Measurements from ENCODE around the gene NATD1.

The NATD1 gene

DNA sequence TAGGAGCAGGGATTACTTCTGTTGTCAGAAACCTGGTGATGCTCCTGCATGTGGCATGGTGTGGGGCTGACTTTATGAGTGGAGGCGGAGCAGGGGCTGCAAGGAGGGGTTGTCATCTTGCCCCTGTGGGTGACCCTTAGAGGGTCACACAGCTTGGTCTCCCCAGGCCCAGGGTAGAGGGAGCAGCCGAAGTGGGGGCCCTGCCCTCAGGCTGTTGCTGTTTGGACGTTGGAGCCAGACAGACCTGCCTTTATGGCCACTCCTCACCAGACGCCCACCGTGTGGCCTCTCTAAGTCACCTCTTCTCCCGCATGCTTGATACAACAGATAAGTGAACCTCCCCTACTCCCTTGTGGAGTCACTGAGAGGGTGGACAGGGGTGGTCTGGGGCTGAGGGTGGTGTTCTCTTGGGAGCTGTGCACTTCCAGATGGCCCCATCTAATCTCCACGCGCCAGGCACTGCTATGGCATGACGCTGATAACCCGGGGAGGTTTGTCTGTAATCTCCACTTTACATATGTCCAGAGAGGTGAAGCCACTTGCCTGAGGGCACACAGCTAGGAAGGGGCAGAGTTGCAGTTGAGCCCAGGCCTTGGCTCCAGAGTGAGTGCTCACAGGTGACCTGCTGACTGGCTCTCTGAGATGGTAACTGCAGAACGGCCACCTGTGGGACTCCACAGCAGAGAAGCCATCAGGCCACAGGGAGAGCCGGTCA is 41.3 kb upstream of the NATD1 start:
- Histone ChIP-seq H3K4me3 (no peak overlapping the region), H3K4me1 (no peaks in the 10 kb centered on the region), H3K9me3 (peaks cover 8% of the 10 kb centered on the region; the same call in 1 of the 2 replicates), H3K36me3 (replicated peaks) (peaks cover 10% of the 10 kb centered on the region), H3K27me3 (ENCODE audit: low read depth) (no peaks in the 10 kb centered on the region)
- in situ Hi-C loops (cut with MboI; ENCODE audit: low sequenced_read_pairs) = no loop called here
- no peak for DNase-seq (ENCODE audit: low spot score in 2 of 2)

DNA sequence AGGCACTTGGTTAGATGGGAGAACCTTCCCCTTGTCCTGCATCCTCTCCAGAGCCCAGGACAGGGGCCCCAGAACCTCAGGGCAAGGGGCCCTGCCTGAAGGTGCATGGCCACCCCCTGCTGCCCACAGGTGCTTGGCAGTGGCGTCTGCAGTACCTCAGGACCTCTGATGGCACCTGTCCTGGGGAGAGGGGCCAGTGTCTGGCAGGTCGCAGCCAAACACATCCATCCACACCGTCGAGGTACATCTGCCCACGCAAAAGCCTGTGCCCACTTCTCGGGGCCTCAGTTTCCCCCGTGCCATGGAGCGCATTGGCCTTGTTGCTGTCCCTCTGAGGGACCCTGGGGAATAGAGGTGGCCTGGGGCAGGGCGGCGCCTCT is 40.6 kb upstream of the NATD1 start:
- no peak for DNase-seq (ENCODE audit: low spot score in 2 of 2)
- H3K9me3 ChIP-seq = peaks cover 8% of the 10 kb centered on the region; the same call in 1 of the 2 replicates
- in situ Hi-C loops (cut with MboI; ENCODE audit: low sequenced_read_pairs) = no loop called here
- H3K27me3 ChIP-seq (ENCODE audit: low read depth) = no peaks in the 10 kb centered on the region
- no peaks in the 10 kb centered on the region for H3K4me1 ChIP-seq
- no peak overlapping the region for H3K4me3 ChIP-seq
- H3K36me3 ChIP-seq (replicated peaks) = peaks cover 6% of the 10 kb centered on the region

DNA sequence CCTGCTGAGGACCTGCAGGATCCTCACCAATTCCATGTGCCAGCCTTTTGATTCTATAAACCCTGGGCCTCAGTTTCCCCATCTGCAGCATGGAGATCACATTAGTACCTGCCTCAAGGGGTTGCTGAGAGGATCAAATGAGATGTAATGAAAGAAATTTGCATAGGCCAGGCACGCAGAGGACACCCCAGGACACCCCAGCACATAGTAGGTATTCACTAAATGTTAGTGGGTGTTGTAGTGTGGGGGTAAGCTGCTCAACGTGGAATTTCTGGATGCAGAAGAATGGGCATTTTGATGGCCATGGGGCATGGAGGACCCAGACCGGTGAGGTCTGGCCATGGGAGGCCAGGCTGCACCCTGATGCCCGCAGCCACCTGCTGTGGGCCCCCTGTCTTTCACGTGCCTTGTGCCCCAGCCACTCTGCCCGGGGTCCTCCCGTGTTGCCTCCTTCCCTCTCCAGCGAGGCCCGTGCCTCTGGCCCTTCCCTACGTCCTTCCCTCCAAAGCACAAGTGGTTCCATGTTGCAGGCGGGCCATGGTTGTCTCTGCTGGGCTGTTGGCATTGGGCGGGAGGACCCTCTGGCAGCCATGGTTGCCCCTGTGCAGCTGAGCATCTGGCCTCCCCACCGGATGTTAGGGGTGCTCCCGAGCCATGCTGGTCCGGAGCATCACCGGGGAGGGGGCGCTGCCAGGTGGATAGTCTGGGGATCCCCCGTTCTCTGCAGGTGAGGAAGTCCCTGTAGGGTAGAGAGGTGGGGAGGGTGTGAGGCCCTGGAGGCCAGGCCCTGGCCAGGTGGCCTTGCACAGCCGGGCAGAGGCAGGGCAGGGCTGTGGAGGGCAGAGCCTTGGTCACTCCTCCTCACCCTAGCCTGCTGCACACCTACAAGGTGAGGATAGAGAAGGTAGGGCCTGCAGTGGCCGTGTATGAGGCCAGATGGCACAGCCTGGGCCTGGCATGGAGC is 39.9 kb upstream of the NATD1 start:
- H3K36me3 ChIP-seq (replicated peaks) = no peaks in the 10 kb centered on the region; the same call in none of the 2 replicates
- H3K27me3 ChIP-seq (ENCODE audit: low read depth) = no peaks in the 10 kb centered on the region
- H3K4me1 ChIP-seq = no peaks in the 10 kb centered on the region
- no peak overlapping the region for H3K4me3 ChIP-seq
- in situ Hi-C loops (cut with MboI; ENCODE audit: low sequenced_read_pairs) = no loop called here
- no peak for DNase-seq (ENCODE audit: low spot score in 2 of 2)
- peaks cover 8% of the 10 kb centered on the region; the same call in 1 of the 2 replicates for H3K9me3 ChIP-seq

DNA sequence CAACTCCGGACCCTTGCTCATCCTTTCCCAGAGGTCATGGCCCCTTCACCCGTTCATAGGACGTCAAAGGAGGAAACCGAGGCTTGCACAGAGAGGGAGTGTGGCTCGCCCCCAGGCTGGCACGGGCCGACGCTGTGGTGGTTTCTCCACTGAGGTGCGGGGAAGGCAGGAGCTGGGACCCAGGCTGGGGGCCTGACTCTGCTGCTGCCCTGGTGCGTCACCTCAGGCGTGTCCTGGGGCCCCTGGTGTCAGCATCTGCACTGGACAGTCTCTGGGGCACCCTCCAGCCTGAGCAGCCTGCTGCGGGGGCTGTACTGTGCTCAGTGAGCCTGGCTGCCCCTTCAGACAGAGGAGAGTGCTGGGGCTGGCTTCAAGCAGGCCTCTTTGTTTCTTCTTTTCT is 38.7 kb upstream of the NATD1 start:
- peaks cover 8% of the 10 kb centered on the region for H3K36me3 ChIP-seq (replicated peaks)
- H3K4me1 ChIP-seq = peaks cover 1% of the 10 kb centered on the region
- H3K4me3 ChIP-seq = no peak overlapping the region
- H3K27me3 ChIP-seq (ENCODE audit: low read depth) = no peaks in the 10 kb centered on the region
- H3K9me3 ChIP-seq = peaks cover 8% of the 10 kb centered on the region; the same call in 1 of the 2 replicates
- no peak for DNase-seq (ENCODE audit: low spot score in 2 of 2)
- in situ Hi-C loops (cut with MboI; ENCODE audit: low sequenced_read_pairs) = no loop called here

DNA sequence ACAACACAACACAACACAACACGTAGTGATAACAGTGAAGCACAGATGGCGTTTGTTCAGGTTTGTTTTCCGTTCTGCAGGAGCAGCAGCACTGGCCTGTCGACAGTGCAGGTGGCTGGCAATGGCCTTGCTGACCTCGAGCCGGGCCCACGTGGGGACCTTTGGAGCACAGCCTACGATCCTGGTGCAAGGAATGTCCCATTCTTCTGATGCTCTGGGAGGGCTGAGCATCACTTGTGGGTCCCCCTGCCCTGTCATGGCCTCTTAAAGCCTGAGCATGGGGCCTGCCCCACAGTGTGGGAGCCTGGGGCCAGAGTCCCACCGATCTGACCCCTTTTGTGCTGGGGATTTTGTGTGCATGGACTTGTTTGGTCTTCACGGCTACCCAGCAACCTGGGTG is 38.1 kb upstream of the NATD1 start:
- no peaks in the 10 kb centered on the region for H3K27me3 ChIP-seq (ENCODE audit: low read depth)
- peaks cover 5% of the 10 kb centered on the region for H3K4me1 ChIP-seq
- in situ Hi-C loops (cut with MboI; ENCODE audit: low sequenced_read_pairs) = no loop called here
- H3K9me3 ChIP-seq = peaks cover 8% of the 10 kb centered on the region; the same call in 1 of the 2 replicates
- H3K36me3 ChIP-seq (replicated peaks) = peaks cover 10% of the 10 kb centered on the region
- DNase-seq (ENCODE audit: low spot score in 2 of 2) = no peak
- H3K4me3 ChIP-seq = no peak overlapping the region

DNA sequence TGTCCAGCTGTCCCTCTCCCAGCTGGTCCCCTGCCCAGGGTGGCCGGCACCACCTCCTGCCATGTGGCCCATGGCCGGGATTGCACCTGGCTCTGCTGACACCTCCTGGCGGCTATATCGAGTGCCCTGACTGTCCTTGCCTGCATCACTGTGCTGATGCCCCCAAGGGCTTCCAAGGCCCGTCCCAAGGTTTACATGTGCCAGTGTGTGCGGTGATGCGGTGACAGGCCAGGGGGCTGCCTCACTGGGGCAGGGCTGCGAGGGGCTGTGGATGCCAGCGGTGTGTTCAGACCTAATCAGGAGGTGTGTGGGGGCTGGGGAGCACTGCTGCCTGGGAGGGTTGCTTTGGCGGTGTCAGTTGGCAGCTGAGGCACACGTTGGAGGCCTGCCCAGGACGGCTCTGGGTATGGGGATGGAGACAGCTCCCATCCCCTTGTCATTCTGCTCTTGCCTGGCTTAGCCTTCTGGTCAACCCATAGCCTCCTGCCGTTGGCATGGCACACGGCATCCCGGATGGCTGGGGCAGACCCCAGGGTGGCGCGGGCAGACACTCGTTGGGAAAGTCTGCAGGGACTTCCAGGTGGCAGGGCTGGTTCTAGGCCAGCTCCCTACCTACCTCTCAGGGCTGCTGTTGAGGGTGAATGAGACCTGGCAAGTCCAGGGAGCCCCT is 36.8 kb upstream of the NATD1 start:
- peaks cover 10% of the 10 kb centered on the region for H3K36me3 ChIP-seq (replicated peaks)
- peaks cover 5% of the 10 kb centered on the region for H3K4me1 ChIP-seq
- peaks cover 8% of the 10 kb centered on the region; the same call in 1 of the 2 replicates for H3K9me3 ChIP-seq
- no peak for DNase-seq (ENCODE audit: low spot score in 2 of 2)
- H3K27me3 ChIP-seq (ENCODE audit: low read depth) = no peaks in the 10 kb centered on the region
- no peak overlapping the region for H3K4me3 ChIP-seq
- in situ Hi-C loops (cut with MboI; ENCODE audit: low sequenced_read_pairs) = loop anchor here (10.0 kb wide), 1 partner anchor 165 kb away; no protein-coding TSS in a partner anchor

DNA sequence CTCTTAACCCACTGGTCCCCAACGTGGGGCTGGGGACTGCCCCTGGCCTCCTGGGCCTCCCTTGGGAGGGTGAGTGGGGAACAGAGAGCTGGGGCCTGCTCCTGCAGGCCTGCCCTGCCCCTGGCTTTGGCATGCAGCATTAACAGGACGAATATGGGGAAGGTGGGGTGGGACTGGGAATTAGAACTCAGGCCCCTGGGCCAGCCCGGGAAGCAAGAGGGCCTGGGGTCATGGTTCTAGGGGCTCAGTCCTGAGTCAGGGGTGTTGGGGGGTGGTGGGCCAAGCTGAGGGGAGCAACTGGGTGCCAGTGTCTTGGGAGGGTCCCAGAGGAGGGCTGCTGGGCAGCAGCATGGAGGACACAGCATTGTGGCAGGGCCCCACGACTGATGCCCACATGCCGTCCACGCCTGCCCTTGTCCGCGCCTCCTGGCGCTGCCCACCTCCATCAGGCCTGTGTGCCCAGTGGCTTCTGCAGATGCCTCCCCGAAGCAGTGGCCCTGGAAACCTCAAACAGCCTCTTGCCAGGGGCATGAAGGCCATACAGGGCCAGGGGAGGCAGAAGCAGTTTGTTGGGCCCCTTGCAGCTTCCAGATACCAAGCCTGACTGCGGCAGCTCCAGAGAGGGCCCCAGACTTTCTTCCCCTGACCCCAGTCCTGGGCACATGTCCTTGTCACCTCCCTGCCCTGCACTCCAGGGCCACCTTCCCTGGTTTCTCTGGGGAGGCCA is 36.1 kb upstream of the NATD1 start:
- H3K27me3 ChIP-seq (ENCODE audit: low read depth) = no peaks in the 10 kb centered on the region
- in situ Hi-C loops (cut with MboI; ENCODE audit: low sequenced_read_pairs) = loop anchor here (10.0 kb wide), 1 partner anchor 165 kb away; no protein-coding TSS in a partner anchor
- peaks cover 5% of the 10 kb centered on the region for H3K4me1 ChIP-seq
- peaks cover 10% of the 10 kb centered on the region for H3K36me3 ChIP-seq (replicated peaks)
- no peak overlapping the region for H3K4me3 ChIP-seq
- no peak for DNase-seq (ENCODE audit: low spot score in 2 of 2)
- H3K9me3 ChIP-seq = peaks cover 6% of the 10 kb centered on the region; the same call in 1 of the 2 replicates

DNA sequence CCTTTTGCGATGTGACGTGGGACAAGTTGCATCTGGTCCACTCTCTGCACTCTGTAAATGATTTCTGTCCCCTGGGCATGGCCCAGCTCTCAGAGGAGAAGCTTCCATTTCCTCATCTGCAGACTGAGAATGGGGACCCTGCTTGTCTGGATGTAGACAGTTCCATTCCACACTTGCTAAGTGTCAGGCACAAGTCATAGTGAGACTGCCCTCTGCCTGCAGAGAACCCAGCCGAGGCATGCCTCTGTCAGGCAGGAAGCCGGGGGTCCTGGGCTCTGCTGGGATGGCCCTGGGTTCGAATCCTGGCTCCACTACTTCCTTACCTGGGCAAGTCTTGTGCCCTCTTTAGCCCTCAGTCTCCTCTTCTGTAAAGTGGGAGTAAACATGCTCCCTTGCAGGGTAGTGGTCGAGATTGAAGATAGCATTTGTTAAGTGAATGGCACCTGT is 35.4 kb upstream of the NATD1 start:
- H3K27me3 ChIP-seq (ENCODE audit: low read depth) = no peaks in the 10 kb centered on the region
- DNase-seq (ENCODE audit: low spot score in 2 of 2) = no peak
- H3K4me3 ChIP-seq = no peak overlapping the region
- peaks cover 6% of the 10 kb centered on the region; the same call in 1 of the 2 replicates for H3K9me3 ChIP-seq
- peaks cover 10% of the 10 kb centered on the region for H3K4me1 ChIP-seq
- in situ Hi-C loops (cut with MboI; ENCODE audit: low sequenced_read_pairs) = loop anchor here (10.0 kb wide), 1 partner anchor 166 kb away; no protein-coding TSS in a partner anchor
- H3K36me3 ChIP-seq (replicated peaks) = peaks cover 10% of the 10 kb centered on the region

DNA sequence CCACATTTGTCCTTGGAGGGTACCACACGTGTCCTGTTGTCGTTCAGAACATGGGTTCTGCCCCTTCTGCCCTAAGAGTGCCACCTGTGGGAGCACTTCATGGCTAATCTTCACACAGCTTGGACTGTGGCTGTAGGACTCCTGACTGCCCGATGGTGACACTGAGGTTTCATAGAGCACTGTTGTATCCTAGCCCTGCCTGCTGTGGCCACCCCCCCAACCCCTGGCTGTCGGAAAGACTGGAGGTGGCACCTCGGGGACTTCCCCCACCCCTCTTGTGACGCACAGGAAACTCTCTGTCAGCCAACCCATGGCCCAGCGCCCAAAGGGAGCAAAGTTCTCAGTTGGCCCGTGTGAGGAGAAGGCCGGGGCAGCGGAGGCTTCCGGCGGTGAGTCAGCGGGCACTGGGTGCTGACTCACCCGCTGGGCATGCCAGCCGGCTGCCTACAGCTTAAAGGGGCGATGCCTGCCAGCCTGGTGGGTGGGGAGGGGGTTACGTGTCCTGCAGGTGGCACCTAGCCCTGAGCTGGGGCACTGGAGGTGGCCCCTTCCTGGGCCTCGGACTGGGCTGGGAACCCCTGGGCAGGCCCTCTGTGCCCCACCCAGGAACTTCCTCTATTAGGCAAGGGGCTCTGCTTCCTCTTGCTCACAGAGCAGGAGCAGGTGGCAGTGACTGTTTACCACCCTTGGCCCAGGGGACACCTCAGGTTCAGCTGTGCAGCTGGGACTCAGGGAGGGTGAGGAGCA is 34.7 kb upstream of the NATD1 start:
- no peak overlapping the region for H3K4me3 ChIP-seq
- in situ Hi-C loops (cut with MboI; ENCODE audit: low sequenced_read_pairs) = loop anchor here (10.0 kb wide), 1 partner anchor 167 kb away; no protein-coding TSS in a partner anchor
- no peaks in the 10 kb centered on the region for H3K27me3 ChIP-seq (ENCODE audit: low read depth)
- peaks cover 10% of the 10 kb centered on the region for H3K36me3 ChIP-seq (replicated peaks)
- no peak for DNase-seq (ENCODE audit: low spot score in 2 of 2)
- peaks cover 6% of the 10 kb centered on the region; the same call in 1 of the 2 replicates for H3K9me3 ChIP-seq
- peaks cover 10% of the 10 kb centered on the region for H3K4me1 ChIP-seq

DNA sequence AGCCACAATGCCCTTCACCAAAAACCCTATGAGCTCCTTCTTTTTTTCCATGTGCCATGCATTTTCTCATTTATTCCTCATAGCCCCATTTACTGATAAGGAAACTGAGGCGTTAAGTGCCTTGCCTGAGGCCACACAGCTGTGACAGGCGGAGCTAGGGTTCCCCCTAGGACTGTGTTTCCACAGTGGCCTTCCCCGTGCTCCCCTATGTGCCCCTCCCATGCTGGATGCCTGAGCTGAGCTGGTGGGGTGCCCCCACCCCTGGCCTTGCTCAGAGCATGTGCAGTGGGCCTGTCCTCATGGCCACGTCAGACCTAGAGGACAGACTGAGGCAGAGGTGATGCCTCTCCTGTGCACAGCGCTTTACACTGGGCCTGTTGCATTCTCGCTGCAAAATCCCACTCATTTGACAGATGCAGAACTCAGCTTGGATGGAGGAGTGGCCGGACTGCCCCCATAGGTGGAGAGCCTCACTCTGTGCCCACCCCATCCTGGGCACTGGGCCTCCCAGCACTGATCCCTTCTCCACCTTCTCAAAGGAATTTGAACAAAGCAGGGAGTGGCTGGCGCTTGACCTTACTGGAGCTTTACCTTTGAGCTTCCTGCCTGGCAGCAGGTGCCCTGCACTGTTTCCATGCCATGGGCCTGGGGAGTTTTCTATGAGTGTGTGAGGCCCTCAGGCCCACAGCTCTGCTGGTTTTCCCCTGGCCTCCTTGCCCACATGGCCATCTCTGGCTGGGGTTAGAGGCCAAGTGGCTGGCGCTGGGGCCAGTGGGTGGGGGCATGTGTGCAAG is 33.9 kb upstream of the NATD1 start:
- peaks cover 10% of the 10 kb centered on the region for H3K36me3 ChIP-seq (replicated peaks)
- DNase-seq (ENCODE audit: low spot score in 2 of 2) = no peak
- no peaks in the 10 kb centered on the region for H3K27me3 ChIP-seq (ENCODE audit: low read depth)
- H3K9me3 ChIP-seq = peaks cover 2% of the 10 kb centered on the region; the same call in 1 of the 2 replicates
- in situ Hi-C loops (cut with MboI; ENCODE audit: low sequenced_read_pairs) = loop anchor here (10.0 kb wide), 1 partner anchor 168 kb away; no protein-coding TSS in a partner anchor
- H3K4me1 ChIP-seq = peaks cover 10% of the 10 kb centered on the region
- peak overlapping the region; percentile 79 for H3K4me3 ChIP-seq

DNA sequence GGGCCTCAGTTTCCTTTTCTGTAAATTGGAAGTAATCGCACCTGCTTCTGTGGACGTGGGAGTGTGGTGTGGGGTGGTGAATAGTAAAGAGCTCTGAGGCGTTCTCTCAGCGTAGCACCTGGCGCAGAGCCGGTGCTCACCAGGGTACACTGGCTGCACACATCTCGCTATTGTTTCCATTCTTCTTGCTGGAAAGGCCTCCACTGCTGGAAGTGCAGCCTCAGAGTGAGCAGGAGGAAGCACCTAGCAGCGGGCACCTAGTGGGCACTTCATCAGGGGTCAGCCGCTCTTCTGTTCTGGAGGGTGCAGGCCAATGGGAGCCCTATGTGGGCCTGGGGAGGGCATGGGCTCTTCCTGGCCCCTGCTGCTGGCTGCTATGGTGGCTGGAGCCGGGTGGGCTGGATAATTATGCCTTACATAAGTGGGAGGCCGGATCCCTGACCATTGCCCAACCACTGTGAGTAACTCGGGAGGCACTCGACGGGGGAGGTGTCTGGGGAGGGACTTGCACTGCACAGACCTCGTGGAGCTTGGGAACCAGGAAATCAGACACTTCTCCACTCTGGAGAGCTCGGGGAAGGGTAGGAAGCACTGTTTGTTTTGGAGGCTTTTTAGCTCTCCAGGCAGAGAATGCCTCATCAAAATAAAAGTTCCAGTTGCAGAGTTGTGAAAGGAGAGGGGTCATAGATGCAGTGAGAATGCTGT is 33.0 kb upstream of the NATD1 start:
- peaks cover 10% of the 10 kb centered on the region for H3K4me1 ChIP-seq
- peak; percentile 61 to 81 for DNase-seq (ENCODE audit: low spot score in 2 of 2)
- H3K9me3 ChIP-seq = peaks cover 2% of the 10 kb centered on the region; the same call in 1 of the 2 replicates
- H3K36me3 ChIP-seq (replicated peaks) = peaks cover 10% of the 10 kb centered on the region
- no peaks in the 10 kb centered on the region for H3K27me3 ChIP-seq (ENCODE audit: low read depth)
- peak overlapping the region; percentile 79 for H3K4me3 ChIP-seq
- in situ Hi-C loops (cut with MboI; ENCODE audit: low sequenced_read_pairs) = loop anchor here (10.0 kb wide), 1 partner anchor 169 kb away; no protein-coding TSS in a partner anchor
